ENCODE data around the gene CMSS1.

Gene CMSS1

GRCh38 chr3:99772171-99772570 lies 45.5 kb upstream of the CMSS1 start:
- H3K4me3 ChIP-seq (replicated peaks; ENCODE audit: insufficient read depth, low read length), result no peak overlapping the region
- H3K27me3 ChIP-seq (ENCODE audit: insufficient read depth, poor library complexity, severe bottlenecking), result peaks cover 8% of the 10 kb centered on the region
- TF ChIP-seq CTCF (IDR thresholded peaks at IDR 0.05; ENCODE audit: insufficient read depth, low read length), result no peak
- no peak for DNase-seq (ENCODE audit: low read depth in 1 of 2, low spot score in 1 of 2)
- no peak overlapping the region for H3K27ac ChIP-seq (replicated peaks)

- TF ChIP-seq CTCF (IDR thresholded peaks at IDR 0.05; ENCODE audit: insufficient read depth, low read length), result no peak
- TF ChIP-seq POLR2AphosphoS5 (IDR thresholded peaks at IDR 0.05; ENCODE audit: low read depth), result no peak
- no peak for TF ChIP-seq GABPA (IDR thresholded peaks at IDR 0.05; ENCODE audit: low read depth)
- TF ChIP-seq REST (IDR thresholded peaks at IDR 0.05; ENCODE audit: insufficient replicate concordance, low read depth), result no peak
- no peak for TF ChIP-seq SPI1 (IDR thresholded peaks at IDR 0.05; ENCODE audit: borderline replicate concordance, low read depth)
- Histone ChIP-seq H3K27me3 (ENCODE audit: insufficient read depth, poor library complexity, severe bottlenecking) (peaks cover 13% of the 10 kb centered on the region), H3K27ac (replicated peaks) (no peak overlapping the region), H3K4me3 (replicated peaks; ENCODE audit: insufficient read depth, low read length) (no peak overlapping the region)
- no peak for DNase-seq (ENCODE audit: low read depth in 1 of 2, low spot score in 1 of 2)
These were observed 45.0 kb upstream of the CMSS1 start for GRCh38 chr3:99772671-99773070.

- DNase-seq (ENCODE audit: low read depth in 1 of 2, low spot score in 1 of 2), result no peak
These were observed 43.2 kb upstream of the CMSS1 start for GRCh38 chr3:99774467-99774866.

More at GRCh38 chr3:99774467-99774866, 43.2 kb upstream of the CMSS1 start:
- Histone ChIP-seq H3K27ac (replicated peaks) (no peak overlapping the region), H3K27me3 (ENCODE audit: insufficient read depth, poor library complexity, severe bottlenecking) (peaks cover 18% of the 10 kb centered on the region), H3K4me3 (replicated peaks; ENCODE audit: insufficient read depth, low read length) (no peak overlapping the region)
- TF ChIP-seq GABPA (IDR thresholded peaks at IDR 0.05; ENCODE audit: low read depth) (no peak), POLR2AphosphoS5 (IDR thresholded peaks at IDR 0.05; ENCODE audit: low read depth) (no peak), REST (IDR thresholded peaks at IDR 0.05; ENCODE audit: insufficient replicate concordance, low read depth) (no peak), CTCF (IDR thresholded peaks at IDR 0.05; ENCODE audit: insufficient read depth, low read length) (no peak), SPI1 (IDR thresholded peaks at IDR 0.05; ENCODE audit: borderline replicate concordance, low read depth) (no peak)
